Subcutaneous adipose tissue (tissue), 4 donors: ENCODE results near the gene NKX1-1. TPM values are rescaled to one million over a fixed set of nuclear protein-coding genes. Genes with fewer than 3 reads are reported as not detected.

Source experiments
- CTCF ChIP-seq: fragments of 450-650 bp; IDR thresholded peaks from one replicate; pipeline ENCODE4 v1.5.1; 2016; ENCODE audit warnings: low read depth, mild to moderate bottlenecking, control low read depth, antibody characterized with exemption, moderate library complexity
- total RNA-seq, 4 donors: library from RNA; depleted of rRNA; stranded (reverse); fragments of >200 nt; gene quantifications; one replicate each; pipeline ENCODE4 v1.1.0, GENCODE V29; 2016

NKX1-1 gene
- total RNA-seq, 4 donors from 2014 or later, result not detected

- no peak for TF ChIP-seq CTCF
Measured at GRCh38 chr4:1358421-1359143, 47.7 kb downstream of the NKX1-1 start.

DNA sequence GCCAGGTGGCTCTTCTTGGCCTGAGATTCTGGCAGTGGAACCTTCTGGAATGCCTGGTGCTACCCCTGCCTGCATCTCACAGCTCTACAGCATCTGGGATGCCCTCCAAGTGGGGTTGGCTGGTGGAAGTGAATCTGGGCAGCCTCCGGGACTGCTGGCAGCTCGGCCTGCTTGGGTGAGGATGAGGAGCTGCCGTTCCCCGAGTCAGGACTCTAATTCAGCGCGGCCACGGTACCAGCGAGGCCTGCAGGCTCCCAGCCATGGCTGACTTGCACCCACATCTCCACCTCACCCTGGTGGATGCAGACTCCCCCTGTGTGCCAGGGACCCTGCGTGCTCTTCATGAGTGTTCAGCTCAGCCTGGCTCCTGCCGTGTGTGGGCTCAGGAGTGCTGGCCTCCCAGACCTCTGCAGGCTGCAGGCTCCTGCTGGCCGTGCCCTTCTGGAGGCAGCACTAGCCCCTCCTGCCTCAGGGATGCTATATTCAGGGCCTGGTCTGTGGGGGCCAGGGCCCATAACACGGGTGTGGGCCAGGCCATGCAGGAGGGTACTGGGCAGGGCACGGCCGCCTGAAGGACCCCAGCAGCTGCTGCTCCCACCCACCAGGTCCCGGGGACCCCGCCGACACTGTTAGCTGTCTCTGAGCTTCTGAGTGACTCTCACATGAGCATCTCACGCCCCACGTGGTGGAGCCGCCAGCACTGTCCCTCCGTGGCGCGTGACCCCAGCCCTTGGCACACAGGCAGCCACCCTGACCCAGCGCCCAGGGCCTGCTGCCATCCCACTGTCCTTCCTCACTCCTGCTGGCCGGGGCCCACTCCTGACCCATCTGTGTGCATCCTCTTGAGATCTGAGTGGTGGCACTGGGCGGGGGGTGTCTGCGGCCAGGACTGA, 48.6 kb downstream of the NKX1-1 start:
- no peak for TF ChIP-seq CTCF

DNA sequence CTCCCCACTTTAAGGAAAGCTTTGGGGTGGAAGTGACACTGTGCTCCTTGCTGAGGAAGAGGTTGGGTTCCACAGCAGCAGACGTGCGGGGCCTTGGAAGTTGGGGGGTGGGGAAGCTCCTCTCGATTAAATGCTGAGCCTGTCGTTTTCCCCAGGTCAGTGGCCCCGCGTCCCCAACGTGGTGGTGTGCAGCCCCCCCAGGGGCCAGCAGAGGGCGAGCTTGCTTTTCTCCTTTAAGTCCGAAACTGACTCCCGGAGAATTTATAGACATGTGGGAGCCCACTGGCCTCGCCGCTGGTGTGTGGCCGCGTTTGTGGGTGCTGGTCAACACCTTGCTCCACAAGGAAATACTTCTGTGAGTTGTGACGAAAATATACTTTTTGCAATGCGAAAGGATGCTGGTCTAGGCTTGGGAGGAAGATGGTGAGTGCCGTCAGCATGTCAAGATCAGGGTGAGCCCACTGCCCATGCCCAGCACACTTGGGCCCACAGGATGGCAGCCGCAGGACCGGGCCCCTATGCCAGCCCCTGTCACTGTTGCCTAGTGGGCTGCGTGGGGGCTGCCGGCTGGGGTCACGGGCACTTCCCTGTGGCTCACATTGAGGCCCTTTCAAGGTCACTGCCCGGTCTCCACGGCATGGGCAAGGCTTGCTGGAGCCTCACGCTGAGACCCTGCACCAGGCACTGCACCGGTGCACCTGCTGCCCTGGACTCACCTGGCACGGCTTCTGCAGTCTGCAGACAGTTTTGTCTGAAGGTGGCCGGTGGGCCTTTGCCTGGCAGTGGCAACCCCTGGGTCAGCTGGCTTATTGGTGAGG, 49.9 kb downstream of the NKX1-1 start:
- TF ChIP-seq CTCF, result no peak

- TF ChIP-seq CTCF, result no peak
Measured at GRCh38 chr4:1355378-1355777, 50.9 kb downstream of the NKX1-1 start.

- TF ChIP-seq CTCF, result no peak
Measured at GRCh38 chr4:1354983-1355275, 51.3 kb downstream of the NKX1-1 start.

DNA sequence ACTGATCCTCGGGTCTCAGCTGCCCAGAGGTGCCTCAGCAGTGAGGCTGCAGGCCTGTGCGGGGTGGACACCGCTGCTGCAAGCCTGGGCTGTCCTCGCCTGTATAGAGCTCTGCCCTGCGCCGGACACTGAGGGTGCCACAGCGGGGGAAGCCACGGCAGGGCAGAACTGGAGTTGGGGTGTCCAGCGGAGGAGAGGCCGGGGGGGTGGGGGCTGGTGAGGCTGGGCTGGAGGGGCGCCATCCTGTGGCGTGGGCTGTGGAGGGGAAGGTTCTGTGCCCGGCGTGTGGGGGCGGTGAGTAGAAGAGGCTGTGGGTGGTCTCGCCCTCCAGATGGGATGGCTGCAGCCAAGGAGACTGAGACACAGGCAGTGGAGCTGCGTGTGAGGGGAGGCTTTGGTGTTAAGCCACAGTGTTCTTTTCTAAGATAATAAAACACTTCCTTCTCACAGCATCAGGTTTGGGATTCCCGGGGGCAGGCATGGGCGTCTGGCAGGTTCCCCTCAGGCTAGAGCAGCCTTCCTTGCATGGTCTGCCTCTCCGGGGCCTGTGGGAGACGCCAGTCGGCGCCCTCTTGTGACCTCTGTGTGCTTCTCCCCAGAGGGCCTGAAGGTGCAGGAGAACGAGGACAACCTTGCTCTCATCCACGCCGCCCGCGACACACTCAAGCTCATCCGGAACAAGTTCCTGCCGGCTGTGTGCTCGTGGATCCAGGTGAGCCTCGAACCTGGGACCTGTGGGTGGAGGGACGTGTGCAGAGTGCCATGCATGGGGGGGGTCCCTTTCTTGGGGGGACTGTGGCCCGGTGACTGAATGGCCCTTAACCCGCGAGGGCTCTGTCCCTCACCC, 51.9 kb downstream of the NKX1-1 start:
- no peak for TF ChIP-seq CTCF
